DOHH2 (cell line): ENCODE measurements around the gene LENEP.
A peak's percentile ranks its signal among the peaks of the same experiment; 100 is the strongest.

Experiments
- H3F3A ChIP-seq: fragments of 200-600 bp; sonication (generic), shearing (Covaris generic); 2 replicates; pipeline ENCODE4 v1.6.0; 2016; ENCODE audit warnings: antibody characterized with exemption, mild to moderate bottlenecking; ENCODE audit not compliant: control insufficient read depth, insufficient read depth
- H3K27ac ChIP-seq: fragments of 200-600 bp; sonication (generic); 2 replicates; pipeline ENCODE4 v1.5.1; 2014; ENCODE audit warnings: low read depth, mild to moderate bottlenecking, low read length, moderate library complexity
- H3K27me3 ChIP-seq: fragments of 200-600 bp; sonication (generic); 2 replicates; pipeline ENCODE4 v1.6.1; 2014; ENCODE audit warnings: mild to moderate bottlenecking, low read length, mixed read lengths; ENCODE audit not compliant: control insufficient read depth
- H3K36me3 ChIP-seq: fragments of 200-600 bp; sonication (generic); 2 replicates; pipeline ENCODE4 v1.6.1; 2014; ENCODE audit warnings: mild to moderate bottlenecking, low read length, moderate library complexity, mixed read lengths; ENCODE audit not compliant: control insufficient read depth
- H3K4me1 ChIP-seq: fragments of 200-600 bp; sonication (generic); 2 replicates; pipeline ENCODE4 v1.6.1; 2014; ENCODE audit warnings: mild to moderate bottlenecking, low read length, mixed read lengths; ENCODE audit not compliant: control insufficient read depth
- H3K4me2 ChIP-seq: fragments of 200-600 bp; sonication (generic); 2 replicates; pipeline ENCODE4 v1.6.0; 2014; ENCODE audit warnings: mild to moderate bottlenecking, low read length, moderate library complexity
- H3K4me3 ChIP-seq: fragments of 200-600 bp; sonication (generic); 2 replicates; pipeline ENCODE4 v1.5.1; 2014; ENCODE audit warnings: mild to moderate bottlenecking, low read length, mixed read lengths
- H3K79me2 ChIP-seq: fragments of 200-600 bp; sonication (generic); 2 replicates; pipeline ENCODE4 v1.6.1; 2014; ENCODE audit warnings: mild to moderate bottlenecking, low read length, mixed read lengths; ENCODE audit not compliant: control insufficient read depth
- H3K9me2 ChIP-seq: fragments of 200-600 bp; sonication (generic); replicated peaks from 2 replicates; pipeline ENCODE4 v1.6.1; 2014; ENCODE audit warnings: mild to moderate bottlenecking, low read length, mixed read lengths; ENCODE audit not compliant: control insufficient read depth
- H3K9me3 ChIP-seq: fragments of 200-600 bp; sonication (generic); 2 replicates; pipeline ENCODE4 v1.6.1; 2014; ENCODE audit warnings: antibody characterized with exemption, low read length, mixed read lengths; ENCODE audit not compliant: control insufficient read depth, insufficient read depth
- H4K20me1 ChIP-seq: fragments of 200-600 bp; sonication (generic); 2 replicates; pipeline ENCODE4 v1.6.0; 2014; ENCODE audit warnings: low read depth, mild to moderate bottlenecking, antibody characterized with exemption, low read length, moderate library complexity; ENCODE audit not compliant: control insufficient read depth, insufficient read depth
- EZH2phosphoT487 ChIP-seq: fragments of 200-600 bp; sonication (generic); IDR thresholded peaks from 2 replicates; pipeline ENCODE4 v1.6.1; 2017; ENCODE audit warnings: borderline replicate concordance, mild to moderate bottlenecking, antibody characterized with exemption, low read length, moderate library complexity, mixed read lengths
- TF ChIP-seq, protein P1 (sequence below): fragments of 200-600 bp; sonication (generic); IDR thresholded peaks from one replicate; pipeline ENCODE4 v1.5.1; 2014; ENCODE audit warnings: antibody characterized with exemption, mild to moderate bottlenecking, low read depth, low read length; ENCODE audit not compliant: poor library complexity, severe bottlenecking

Gene LENEP

DNA sequence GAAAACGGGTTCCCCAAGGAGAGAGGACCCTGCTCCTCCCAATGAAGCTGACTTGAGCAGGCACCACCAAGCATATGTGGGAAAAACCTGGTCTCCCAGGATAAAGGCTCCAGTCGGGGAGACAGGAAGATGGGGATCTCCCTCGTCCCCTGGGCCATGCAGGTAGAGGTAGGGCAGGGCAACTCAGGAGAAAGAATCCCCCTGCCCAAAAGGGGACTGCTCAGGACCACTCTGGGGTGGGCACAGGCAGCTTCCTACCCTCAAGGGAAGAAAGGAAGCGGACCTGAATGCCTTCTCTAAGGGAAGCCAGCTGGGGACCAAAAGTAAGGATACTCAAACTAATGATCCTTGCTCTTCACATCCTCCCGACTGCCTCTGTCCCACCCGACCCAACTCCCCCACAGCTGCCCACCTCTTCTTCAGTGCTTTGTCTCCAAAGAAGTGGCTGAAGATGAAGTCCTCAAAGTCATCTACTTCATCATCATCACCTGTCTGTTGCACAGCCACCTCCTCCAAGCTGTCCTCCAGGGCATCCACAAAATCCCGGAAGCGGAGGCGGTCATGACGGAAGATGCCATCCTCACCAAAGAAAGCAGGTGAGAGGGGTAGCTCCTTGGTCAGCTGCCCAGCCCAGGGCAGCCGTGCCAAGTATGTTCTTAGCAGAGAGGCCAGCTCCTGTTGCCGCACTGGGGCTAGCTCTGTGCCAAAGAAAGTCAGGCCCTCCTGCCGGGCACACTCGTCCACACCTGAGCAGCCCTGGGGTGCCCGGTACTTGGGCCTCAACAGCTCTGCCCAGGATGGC lies 48.0 kb upstream of the LENEP start:
- no peaks in the 10 kb centered on the region for H3K27me3 ChIP-seq
- H3K4me2 ChIP-seq = peak overlapping the region; percentile 86
- TF ChIP-seq EZH2phosphoT487 = no peak
- TF ChIP-seq, protein P1, sequence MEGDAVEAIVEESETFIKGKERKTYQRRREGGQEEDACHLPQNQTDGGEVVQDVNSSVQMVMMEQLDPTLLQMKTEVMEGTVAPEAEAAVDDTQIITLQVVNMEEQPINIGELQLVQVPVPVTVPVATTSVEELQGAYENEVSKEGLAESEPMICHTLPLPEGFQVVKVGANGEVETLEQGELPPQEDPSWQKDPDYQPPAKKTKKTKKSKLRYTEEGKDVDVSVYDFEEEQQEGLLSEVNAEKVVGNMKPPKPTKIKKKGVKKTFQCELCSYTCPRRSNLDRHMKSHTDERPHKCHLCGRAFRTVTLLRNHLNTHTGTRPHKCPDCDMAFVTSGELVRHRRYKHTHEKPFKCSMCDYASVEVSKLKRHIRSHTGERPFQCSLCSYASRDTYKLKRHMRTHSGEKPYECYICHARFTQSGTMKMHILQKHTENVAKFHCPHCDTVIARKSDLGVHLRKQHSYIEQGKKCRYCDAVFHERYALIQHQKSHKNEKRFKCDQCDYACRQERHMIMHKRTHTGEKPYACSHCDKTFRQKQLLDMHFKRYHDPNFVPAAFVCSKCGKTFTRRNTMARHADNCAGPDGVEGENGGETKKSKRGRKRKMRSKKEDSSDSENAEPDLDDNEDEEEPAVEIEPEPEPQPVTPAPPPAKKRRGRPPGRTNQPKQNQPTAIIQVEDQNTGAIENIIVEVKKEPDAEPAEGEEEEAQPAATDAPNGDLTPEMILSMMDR = no peak
- peaks cover 35% of the 10 kb centered on the region for H3K36me3 ChIP-seq
- no peaks in the 10 kb centered on the region for H3K9me3 ChIP-seq
- H4K20me1 ChIP-seq = no peaks in the 10 kb centered on the region
- H3F3A ChIP-seq = peaks cover 17% of the 10 kb centered on the region
- H3K79me2 ChIP-seq = peaks cover 32% of the 10 kb centered on the region
- H3K27ac ChIP-seq = peak overlapping the region; percentile 94
- H3K9me2 ChIP-seq = no peaks in the 10 kb centered on the region
- peak overlapping the region; percentile 83 for H3K4me3 ChIP-seq
- peaks cover 54% of the 10 kb centered on the region for H3K4me1 ChIP-seq

DNA sequence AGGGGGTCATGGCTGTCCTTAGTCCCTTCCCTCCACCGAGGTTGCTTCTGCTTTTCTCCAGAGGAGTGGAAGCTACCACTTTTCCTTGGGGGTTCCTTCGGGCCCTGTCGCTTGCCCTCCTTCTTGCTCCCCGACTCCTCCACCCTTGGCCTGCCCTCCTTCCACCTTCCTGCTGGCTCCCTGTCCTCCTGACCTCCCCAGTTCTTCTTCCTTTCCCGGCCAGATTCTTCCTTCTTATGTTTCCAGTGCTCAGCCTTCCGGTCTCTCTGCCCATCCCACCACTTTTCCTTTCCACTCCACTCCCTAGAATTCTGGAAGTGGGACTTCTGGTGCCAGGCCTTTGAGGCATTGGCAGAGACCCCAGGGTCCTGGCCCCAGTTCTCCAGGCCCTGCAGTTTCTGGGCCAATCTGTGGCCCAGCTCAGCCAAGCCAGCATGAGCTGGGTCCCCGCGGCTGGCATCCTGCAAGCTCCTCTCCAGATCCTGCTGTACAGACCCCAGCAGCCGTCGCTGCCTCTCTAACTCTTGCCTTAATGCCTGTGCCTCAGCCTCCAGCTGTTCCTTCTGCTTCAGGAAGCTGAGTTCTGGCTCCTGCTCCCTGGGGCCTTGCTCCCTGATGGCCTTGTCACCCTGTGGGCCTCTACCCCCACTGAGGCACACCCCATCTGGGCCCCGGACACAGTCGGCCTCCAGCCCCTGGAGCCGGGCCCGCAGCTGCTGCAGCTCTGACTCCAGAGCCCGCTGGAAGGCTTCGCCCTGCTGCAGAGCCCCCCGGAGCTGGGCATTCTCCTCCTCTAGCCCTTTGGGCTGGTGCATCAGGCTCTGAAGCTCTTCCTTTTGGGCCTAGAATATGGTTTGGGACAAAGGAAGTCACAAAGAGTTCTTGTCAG lies 47.2 kb upstream of the LENEP start:
- H3K36me3 ChIP-seq = peaks cover 44% of the 10 kb centered on the region
- no peak overlapping the region for H3K4me3 ChIP-seq
- no peaks in the 10 kb centered on the region for H3K27me3 ChIP-seq
- H3K4me1 ChIP-seq = peaks cover 46% of the 10 kb centered on the region
- no peaks in the 10 kb centered on the region for H3K9me3 ChIP-seq
- H4K20me1 ChIP-seq = no peaks in the 10 kb centered on the region
- H3K4me2 ChIP-seq = no peak overlapping the region
- peaks cover 14% of the 10 kb centered on the region for H3F3A ChIP-seq
- H3K79me2 ChIP-seq = peaks cover 24% of the 10 kb centered on the region
- no peaks in the 10 kb centered on the region for H3K9me2 ChIP-seq
- no peak overlapping the region for H3K27ac ChIP-seq
- TF ChIP-seq EZH2phosphoT487 = no peak
- TF ChIP-seq, protein P1 = no peak

DNA sequence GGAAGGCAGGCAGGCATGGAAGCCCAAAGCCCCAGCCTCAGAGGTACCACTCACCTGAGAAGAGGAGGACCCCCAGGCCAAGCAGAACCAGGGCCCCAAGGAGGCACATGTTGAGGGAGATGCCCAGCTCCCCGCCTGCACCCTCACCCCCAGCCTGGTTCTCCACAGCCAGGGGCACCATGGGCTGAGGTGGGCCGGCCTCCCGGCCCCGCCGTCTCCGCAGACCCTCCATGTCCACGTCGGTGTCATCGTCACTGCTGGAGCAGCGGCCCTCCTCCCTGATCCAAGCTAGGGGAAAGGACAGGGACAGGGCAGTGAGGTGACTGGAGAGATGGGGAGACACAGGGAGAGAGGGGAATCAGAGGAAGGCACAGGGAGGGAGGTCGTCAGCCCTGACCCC lies 45.3 kb upstream of the LENEP start:
- no peak for TF ChIP-seq EZH2phosphoT487
- TF ChIP-seq, protein P1 = no peak
- no peaks in the 10 kb centered on the region for H3K9me2 ChIP-seq
- no peak overlapping the region for H3K27ac ChIP-seq
- H3K4me3 ChIP-seq = no peak overlapping the region
- H3F3A ChIP-seq = peaks cover 12% of the 10 kb centered on the region
- no peaks in the 10 kb centered on the region for H3K9me3 ChIP-seq
- H3K4me1 ChIP-seq = peaks cover 47% of the 10 kb centered on the region
- H3K27me3 ChIP-seq = no peaks in the 10 kb centered on the region
- H3K4me2 ChIP-seq = no peak overlapping the region
- H3K79me2 ChIP-seq = peaks cover 8% of the 10 kb centered on the region
- no peaks in the 10 kb centered on the region for H4K20me1 ChIP-seq
- H3K36me3 ChIP-seq = peaks cover 37% of the 10 kb centered on the region
